ENCODE measurements around the gene PIEZO2.

DNA sequence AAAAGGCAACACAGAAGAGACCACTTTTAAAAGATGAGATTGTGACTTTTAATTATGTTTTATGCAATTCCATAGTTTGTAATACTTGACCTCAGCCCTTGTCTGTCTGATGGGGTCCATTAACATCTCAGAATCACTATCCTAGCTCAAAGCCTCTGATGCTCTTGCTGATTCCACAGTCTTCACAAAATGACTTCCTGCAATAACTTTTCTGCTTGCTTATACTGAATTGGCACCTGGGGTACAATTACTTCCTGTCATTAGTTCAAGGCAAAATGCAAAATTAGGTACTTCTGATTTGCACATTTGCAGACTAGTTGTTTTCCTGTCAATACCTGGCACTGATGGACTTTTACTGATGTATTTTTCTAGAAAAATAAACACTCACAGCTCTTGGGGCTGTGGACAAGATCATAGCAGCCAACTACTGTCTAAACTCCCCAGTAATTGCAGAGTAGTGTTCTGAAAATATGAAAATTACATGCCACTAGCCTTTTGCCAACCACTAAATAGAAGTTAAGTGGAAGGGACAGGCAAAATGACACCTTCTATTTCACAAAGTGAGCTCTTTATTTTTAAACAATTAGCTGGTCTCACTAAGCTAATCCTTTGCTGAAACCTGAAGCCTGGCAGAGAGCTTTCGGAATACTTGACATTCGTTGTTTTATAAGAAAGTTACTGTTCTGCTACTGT lies 129.1 kb downstream of the PIEZO2 start:
- TF ChIP-seq CTCF (IDR thresholded peaks at IDR 0.05) = no peak
- TF ChIP-seq POLR2A (IDR thresholded peaks at IDR 0.05; ENCODE audit: low read depth) = no peak
- no peak for TF ChIP-seq EP300 (IDR thresholded peaks at IDR 0.05)
